HCT116 (cell line): ENCODE results near the gene STYXL2. TPM values are rescaled to one million over a fixed set of nuclear protein-coding genes. Genes with fewer than 3 reads are reported as not detected.
A peak's percentile ranks its signal among the peaks of the same experiment; 100 is the strongest.

Experiments used
- ATAC-seq: fragments of 200-7000 bp; cut with Tn5 transposase; 2 replicates; pipeline ENCODE4 v1.9.1; 2020; ENCODE audit warnings: mild to moderate bottlenecking, moderate library complexity
- BruUV-seq: library from RNA; stranded (reverse); fragments of 400-500 nt; replicated peaks from 2 replicates; lab custom pipeline; 2021; lab: Mats Ljungman, UMichigan
- CTCF ChIA-PET: fragments of 300-600 bp; sonication (Branson Sonifier 250); formaldehyde crosslinking; loops from one replicate; lab custom pipeline; 2021; ENCODE audit warnings: antibody characterized with exemption; lab: Charles Lee
- POLR2A ChIA-PET: fragments of 300-600, 350-600 bp; sonication (Branson Sonifier 250); formaldehyde crosslinking; loops from one replicate; lab custom pipeline; 2021; ENCODE audit warnings: antibody characterized with exemption; lab: Charles Lee
- RAD21 ChIA-PET, 2 experiments: fragments of 300-600 bp; sonication (Branson Sonifier 250); formaldehyde crosslinking; loops; one replicate each; lab custom pipeline; 2023; ENCODE audit warnings: low total read pairs in 2 of 2; ENCODE audit not compliant: uncharacterized antibody in 2 of 2, unreplicated experiment in 2 of 2, low non-redundant PET in 1 of 2; lab: Charles Lee
- DNase-seq: peaks from one replicate; pipeline ENCODE4 v3.0.0-alpha.2; 2010; ENCODE audit warnings: low read depth, low spot score
- H2AFZ ChIP-seq: fragments of 200-600 bp; shearing (Covaris generic), sonication (generic); 2 replicates; pipeline ENCODE4 v1.6.1; 2017; ENCODE audit warnings: low read depth, mixed run types, mixed read lengths, antibody characterized with exemption, low read length; ENCODE audit not compliant: poor library complexity, severe bottlenecking
- H3K27ac ChIP-seq: 2 replicates; pipeline ENCODE4 v1.5.1; 2012; ENCODE audit warnings: low read depth, low read length
- H3K27me3 ChIP-seq: fragments of 200-600 bp; sonication (generic); 2 replicates; pipeline ENCODE4 v1.6.1; 2016; ENCODE audit warnings: mixed run types, low read length, mixed read lengths; ENCODE audit not compliant: insufficient read depth
- H3K36me3 ChIP-seq, 2 experiments: fragments of 200-500 bp in 1 of 2; fragments of 200-600 bp in 1 of 2; sonication (Bioruptor generic) in 1 of 2; sonication (generic) in 1 of 2; 2 replicates each; pipeline versions ENCODE4 v1.5.1 to v1.6.1; 2014 to 2016; ENCODE audit warnings: low read length in 2 of 2, inconsistent platforms in 1 of 2, mixed read lengths in 1 of 2, mixed run types in 1 of 2; ENCODE audit not compliant: insufficient read depth in 2 of 2, control insufficient read depth in 1 of 2
- H3K4me1 ChIP-seq, 2 experiments: fragments of 200-600 bp in 1 of 2; sonication (generic) in 1 of 2; 2 replicates each; pipeline versions ENCODE4 v1.5.1 to v1.6.1; 2012 to 2017; ENCODE audit warnings: low read length in 2 of 2, inconsistent platforms in 1 of 2, mild to moderate bottlenecking in 1 of 2, mixed read lengths in 1 of 2, mixed run types in 1 of 2, moderate library complexity in 1 of 2; ENCODE audit not compliant: insufficient read depth in 2 of 2, control insufficient read depth in 1 of 2
- H3K4me2 ChIP-seq: fragments of 200-600 bp; sonication (generic); 2 replicates; pipeline ENCODE4 v1.6.1; 2017; ENCODE audit warnings: mixed run types, low read length, mixed read lengths
- H3K4me3 ChIP-seq, 2 experiments: fragments of 200-600 bp in 1 of 2; sonication (generic) in 1 of 2; replicated peaks in 1 of 2; 2 replicates each; pipeline ENCODE4 v1.5.1; 2011 to 2016; ENCODE audit warnings: low read length in 2 of 2, control low read depth in 1 of 2, low read depth in 1 of 2, mild to moderate bottlenecking in 1 of 2, mixed read lengths in 1 of 2, mixed run types in 1 of 2
- H3K79me2 ChIP-seq: fragments of 200-600 bp; sonication (generic); 2 replicates; pipeline ENCODE4 v1.6.1; 2017; ENCODE audit warnings: mild to moderate bottlenecking, mixed run types, low read length, moderate library complexity, mixed read lengths; ENCODE audit not compliant: insufficient read depth
- H3K9ac ChIP-seq: fragments of 200-600 bp; sonication (generic); 2 replicates; pipeline ENCODE4 v1.6.1; 2016; ENCODE audit warnings: low read length, mixed read lengths
- H3K9me2 ChIP-seq: fragments of 200-600 bp; sonication (generic), shearing (Covaris generic); 2 replicates; pipeline ENCODE4 v1.6.1; 2017; ENCODE audit warnings: mixed run types, mild to moderate bottlenecking, moderate library complexity; ENCODE audit not compliant: insufficient read depth
- H3K9me3 ChIP-seq, 2 experiments: fragments of 200-500 bp in 1 of 2; fragments of 200-600 bp in 1 of 2; sonication (Bioruptor generic) in 1 of 2; sonication (generic) in 1 of 2; 2 replicates each; pipeline ENCODE4 v1.6.1; 2014 to 2017; ENCODE audit warnings: low read length in 2 of 2, mixed read lengths in 2 of 2, inconsistent platforms in 1 of 2, low read depth in 1 of 2, mild to moderate bottlenecking in 1 of 2, mixed run types in 1 of 2, moderate library complexity in 1 of 2; ENCODE audit not compliant: control insufficient read depth in 1 of 2, insufficient read depth in 1 of 2
- H4K20me1 ChIP-seq: fragments of 200-600 bp; sonication (generic), shearing (Covaris generic); 2 replicates; pipeline ENCODE4 v1.6.1; 2017; ENCODE audit warnings: mixed run types, mild to moderate bottlenecking, moderate library complexity; ENCODE audit not compliant: insufficient read depth
- CBX3 ChIP-seq: IDR thresholded peaks from 2 replicates; pipeline ENCODE4 v1.6.1; 2012; ENCODE audit warnings: low read depth
- CEBPB ChIP-seq: IDR thresholded peaks from 2 replicates; pipeline ENCODE4 v1.6.1; 2012; ENCODE audit warnings: low read depth
- EGR1 ChIP-seq: IDR thresholded peaks from 2 replicates; pipeline ENCODE4 v1.6.1; 2012; ENCODE audit warnings: low read depth
- ELF1 ChIP-seq: IDR thresholded peaks from 2 replicates; pipeline ENCODE4 v1.6.1; 2012; ENCODE audit warnings: low read depth, borderline replicate concordance
- EZH2 ChIP-seq: fragments of 200-600 bp; sonication (generic); IDR thresholded peaks from 2 replicates; pipeline ENCODE4 v1.6.1; 2017; ENCODE audit warnings: antibody characterized with exemption, mixed run types
- EZH2phosphoT487 ChIP-seq: fragments of 200-600 bp; IDR thresholded peaks from 2 replicates; pipeline ENCODE4 v1.6.1; 2018; ENCODE audit warnings: antibody characterized with exemption, borderline replicate concordance
- FOSL1 ChIP-seq: IDR thresholded peaks from 2 replicates; pipeline ENCODE4 v1.6.1; 2012; ENCODE audit warnings: low read depth
- JUND ChIP-seq: IDR thresholded peaks from 2 replicates; pipeline ENCODE4 v1.6.1; 2012
- MAX ChIP-seq: IDR thresholded peaks from 2 replicates; pipeline ENCODE4 v1.6.1; 2012
- POLR2A ChIP-seq: IDR thresholded peaks from 2 replicates; pipeline ENCODE4 v1.7.0; 2011; ENCODE audit warnings: borderline replicate concordance; ENCODE audit not compliant: insufficient read depth, insufficient read length; ENCODE audit errors: extremely low read depth
- POLR2AphosphoS5 ChIP-seq: IDR thresholded peaks from 2 replicates; pipeline ENCODE4 v1.6.1; 2011; ENCODE audit warnings: mild to moderate bottlenecking, low read depth, low read length, moderate library complexity
- RAD21 ChIP-seq: IDR thresholded peaks from 2 replicates; pipeline ENCODE4 v1.6.1; 2012; ENCODE audit warnings: low read depth, mild to moderate bottlenecking
- SRF ChIP-seq: IDR thresholded peaks from 2 replicates; pipeline ENCODE4 v1.6.1; 2012; ENCODE audit warnings: low read depth
- TCF7L2 ChIP-seq: IDR thresholded peaks from 2 replicates; pipeline ENCODE4 v1.7.0; 2011; ENCODE audit warnings: borderline replicate concordance, inconsistent platforms; ENCODE audit not compliant: insufficient read depth, insufficient read length; ENCODE audit errors: extremely low read depth
- ZFX ChIP-seq: fragments of 450-650 bp; IDR thresholded peaks from 2 replicates; pipeline ENCODE4 v1.6.1; 2017
- ZNF274 ChIP-seq: fragments of 200-500 bp; sonication (Bioruptor generic); IDR thresholded peaks from 2 replicates; pipeline ENCODE4 v1.6.1; 2014; ENCODE audit warnings: mild to moderate bottlenecking, low read depth, low read length, inconsistent platforms
- intact Hi-C: fragments of 100-400 bp; cut with micrococcal nuclease; formaldehyde crosslinking; loops from 2 replicates; pipeline ENCODE4 v1.10.0; 2022
- total RNA-seq: library from RNA; stranded (reverse); gene quantifications from one replicate; pipeline ENCODE4 v1.2.1, GENCODE V29; 2021; ENCODE audit not compliant: unreplicated experiment
- TF ChIP-seq, protein P1 (sequence below): IDR thresholded peaks from 2 replicates; pipeline ENCODE4 v1.6.1; 2012; ENCODE audit warnings: low read depth
- TF ChIP-seq, protein P2 (sequence below): IDR thresholded peaks from 2 replicates; pipeline ENCODE4 v1.6.1; 2012
- TF ChIP-seq, protein P3 (sequence below), 3 experiments: fragments of 200-600 bp in 1 of 3; sonication (generic) in 1 of 3; IDR thresholded peaks in 2 of 3; conservative IDR thresholded peaks in 1 of 3; 2 replicates each; pipeline ENCODE4 v1.5.1; 2012 to 2017; ENCODE audit warnings: low read depth in 2 of 3, low read length in 2 of 3, antibody characterized with exemption in 1 of 3, borderline replicate concordance in 1 of 3, control low read depth in 1 of 3, mild to moderate bottlenecking in 1 of 3, mixed read lengths in 1 of 3, mixed run types in 1 of 3, moderate library complexity in 1 of 3; ENCODE audit not compliant: insufficient read depth in 1 of 3

STYXL2 gene
- total RNA-seq, 1 experiment from 2014 or later, result not detected

DNA sequence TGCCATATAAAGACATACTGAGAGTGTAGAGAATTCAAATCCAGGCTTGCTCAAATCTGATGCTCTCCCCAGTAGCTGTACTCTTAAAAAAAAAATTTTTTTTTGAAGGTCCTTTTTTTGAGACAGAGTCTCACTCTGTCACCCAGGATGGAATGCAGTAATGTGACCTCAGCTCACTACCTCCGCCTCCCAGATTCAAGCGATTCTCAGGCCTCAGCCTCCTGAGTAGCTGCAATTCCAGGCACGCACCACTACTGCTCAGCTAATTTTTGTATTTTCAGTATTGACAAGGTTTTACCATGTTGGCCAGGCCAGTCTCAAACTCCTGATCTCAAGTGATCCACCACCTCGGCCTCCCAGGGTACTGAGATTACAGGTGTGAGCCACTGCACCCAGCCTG, 28.7 kb downstream of the STYXL2 start:
- Histone ChIP-seq H3K27me3 (no peaks in the 10 kb centered on the region), H3K4me3 (no peak overlapping the region), H3K9me2 (no peaks in the 10 kb centered on the region), H3K36me3 (no peaks in the 10 kb centered on the region), H3K4me2 (no peak overlapping the region), H3K9me3 (no peaks in the 10 kb centered on the region), H2AFZ (peak overlapping the region; percentile 70), H3K27ac (no peak overlapping the region), H3K4me1 (peaks cover 3 to 19% of the 10 kb centered on the region in 2 experiments; a peak in 3 of 4 replicates), H4K20me1 (no peaks in the 10 kb centered on the region), H3K9ac (no peak overlapping the region), H3K79me2 (no peaks in the 10 kb centered on the region)
- DNase-seq (no peak), ATAC-seq (peak; percentile 52)
- CTCF ChIA-PET, result interaction anchor here (0.6 kb wide), 1 partner anchor 73 kb away, joined by 5 read pairs; no protein-coding TSS in a partner anchor
- intact Hi-C loops, result no loop called here
- no peak for TF ChIP-seq EZH2phosphoT487
- TF ChIP-seq POLR2AphosphoS5, result no peak
- no peak for TF ChIP-seq ELF1
- TF ChIP-seq FOSL1, result no peak
- no peak for TF ChIP-seq ZFX
- no peak for TF ChIP-seq CBX3
- no peak for TF ChIP-seq ZNF274
- no peak for TF ChIP-seq CEBPB
- TF ChIP-seq, protein P1, sequence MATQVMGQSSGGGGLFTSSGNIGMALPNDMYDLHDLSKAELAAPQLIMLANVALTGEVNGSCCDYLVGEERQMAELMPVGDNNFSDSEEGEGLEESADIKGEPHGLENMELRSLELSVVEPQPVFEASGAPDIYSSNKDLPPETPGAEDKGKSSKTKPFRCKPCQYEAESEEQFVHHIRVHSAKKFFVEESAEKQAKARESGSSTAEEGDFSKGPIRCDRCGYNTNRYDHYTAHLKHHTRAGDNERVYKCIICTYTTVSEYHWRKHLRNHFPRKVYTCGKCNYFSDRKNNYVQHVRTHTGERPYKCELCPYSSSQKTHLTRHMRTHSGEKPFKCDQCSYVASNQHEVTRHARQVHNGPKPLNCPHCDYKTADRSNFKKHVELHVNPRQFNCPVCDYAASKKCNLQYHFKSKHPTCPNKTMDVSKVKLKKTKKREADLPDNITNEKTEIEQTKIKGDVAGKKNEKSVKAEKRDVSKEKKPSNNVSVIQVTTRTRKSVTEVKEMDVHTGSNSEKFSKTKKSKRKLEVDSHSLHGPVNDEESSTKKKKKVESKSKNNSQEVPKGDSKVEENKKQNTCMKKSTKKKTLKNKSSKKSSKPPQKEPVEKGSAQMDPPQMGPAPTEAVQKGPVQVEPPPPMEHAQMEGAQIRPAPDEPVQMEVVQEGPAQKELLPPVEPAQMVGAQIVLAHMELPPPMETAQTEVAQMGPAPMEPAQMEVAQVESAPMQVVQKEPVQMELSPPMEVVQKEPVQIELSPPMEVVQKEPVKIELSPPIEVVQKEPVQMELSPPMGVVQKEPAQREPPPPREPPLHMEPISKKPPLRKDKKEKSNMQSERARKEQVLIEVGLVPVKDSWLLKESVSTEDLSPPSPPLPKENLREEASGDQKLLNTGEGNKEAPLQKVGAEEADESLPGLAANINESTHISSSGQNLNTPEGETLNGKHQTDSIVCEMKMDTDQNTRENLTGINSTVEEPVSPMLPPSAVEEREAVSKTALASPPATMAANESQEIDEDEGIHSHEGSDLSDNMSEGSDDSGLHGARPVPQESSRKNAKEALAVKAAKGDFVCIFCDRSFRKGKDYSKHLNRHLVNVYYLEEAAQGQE, result no peak
- no peak for TF ChIP-seq RAD21
- no peak for TF ChIP-seq JUND
- no peak for TF ChIP-seq EGR1
- no peak for TF ChIP-seq EZH2
- no peak for TF ChIP-seq MAX
- no peak for TF ChIP-seq TCF7L2
- TF ChIP-seq, protein P2, sequence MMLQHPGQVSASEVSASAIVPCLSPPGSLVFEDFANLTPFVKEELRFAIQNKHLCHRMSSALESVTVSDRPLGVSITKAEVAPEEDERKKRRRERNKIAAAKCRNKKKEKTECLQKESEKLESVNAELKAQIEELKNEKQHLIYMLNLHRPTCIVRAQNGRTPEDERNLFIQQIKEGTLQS, result no peak
- no peak for TF ChIP-seq SRF
- no peak for TF ChIP-seq POLR2A
- TF ChIP-seq, protein P3, sequence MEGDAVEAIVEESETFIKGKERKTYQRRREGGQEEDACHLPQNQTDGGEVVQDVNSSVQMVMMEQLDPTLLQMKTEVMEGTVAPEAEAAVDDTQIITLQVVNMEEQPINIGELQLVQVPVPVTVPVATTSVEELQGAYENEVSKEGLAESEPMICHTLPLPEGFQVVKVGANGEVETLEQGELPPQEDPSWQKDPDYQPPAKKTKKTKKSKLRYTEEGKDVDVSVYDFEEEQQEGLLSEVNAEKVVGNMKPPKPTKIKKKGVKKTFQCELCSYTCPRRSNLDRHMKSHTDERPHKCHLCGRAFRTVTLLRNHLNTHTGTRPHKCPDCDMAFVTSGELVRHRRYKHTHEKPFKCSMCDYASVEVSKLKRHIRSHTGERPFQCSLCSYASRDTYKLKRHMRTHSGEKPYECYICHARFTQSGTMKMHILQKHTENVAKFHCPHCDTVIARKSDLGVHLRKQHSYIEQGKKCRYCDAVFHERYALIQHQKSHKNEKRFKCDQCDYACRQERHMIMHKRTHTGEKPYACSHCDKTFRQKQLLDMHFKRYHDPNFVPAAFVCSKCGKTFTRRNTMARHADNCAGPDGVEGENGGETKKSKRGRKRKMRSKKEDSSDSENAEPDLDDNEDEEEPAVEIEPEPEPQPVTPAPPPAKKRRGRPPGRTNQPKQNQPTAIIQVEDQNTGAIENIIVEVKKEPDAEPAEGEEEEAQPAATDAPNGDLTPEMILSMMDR (IDR thresholded peaks at IDR 0.05 in 2 of 3, conservative IDR thresholded peaks at IDR 0.05 in 1 of 3; ENCODE audit: borderline replicate concordance in 1 of 3, insufficient read depth in 1 of 3, low read depth in 2 of 3, low read length in 2 of 3), result no peak
- no TSS peak for BruUV-seq
- RAD21 ChIA-PET, result no interaction called here
- POLR2A ChIA-PET, result no interaction called here
